GM12878 (cell line): ENCODE results near the gene KIAA1328. TPM values are rescaled to one million over a fixed set of nuclear protein-coding genes. Genes with fewer than 3 reads are reported as not detected.

Experiments
- ATAC-seq: fragments of 200-7000 bp; cut with Tn5 transposase; 3 replicates; pipeline ENCODE4 v1.9.1; 2020; ENCODE audit warnings: mild to moderate bottlenecking, moderate library complexity
- BruUV-seq: library from RNA; stranded (reverse); fragments of 400-500 nt; replicated peaks from 2 replicates; lab custom pipeline; 2021; lab: Mats Ljungman, UMichigan
- CTCF ChIA-PET: fragments of 300-600 bp; sonication (Branson Sonifier 250); formaldehyde crosslinking; extraction: SDS; loops from one replicate; lab custom pipeline; 2021; ENCODE audit warnings: inconsistent platforms; lab: Yijun Ruan, JAX
- POLR2A ChIA-PET: fragments of 350-600 bp; formaldehyde crosslinking; extraction: SDS; loops from one replicate; lab custom pipeline; 2021; ENCODE audit warnings: inconsistent platforms; lab: Charles Lee
- RAD21 ChIA-PET: fragments of 300-600 bp; sonication (Branson Sonifier 250); formaldehyde crosslinking; loops from one replicate; lab custom pipeline; 2023; ENCODE audit warnings: antibody characterized with exemption; ENCODE audit not compliant: unreplicated experiment; lab: Charles Lee
- SMC1A ChIA-PET: fragments of 300-600 bp; sonication (Branson Sonifier 250); formaldehyde crosslinking; loops from one replicate; lab custom pipeline; 2023; ENCODE audit not compliant: unreplicated experiment, uncharacterized antibody; lab: Charles Lee
- DNase-seq: peaks from one replicate; pipeline ENCODE4 v3.0.0-alpha.2; 2011; ENCODE audit warnings: low read depth, low spot score
- FAIRE-seq: peaks from 3 replicates; lab custom pipeline; 2011; peaks lifted over from hg19 to GRCh38; lab: Jason Lieb, UNC
- H2AFZ ChIP-seq: 2 replicates; pipeline ENCODE4 v1.6.0; 2011; ENCODE audit warnings: low read depth, low read length, control low read depth; ENCODE audit not compliant: control insufficient read depth
- H3K27ac ChIP-seq: 2 replicates; pipeline ENCODE4 v1.5.1; 2011; ENCODE audit warnings: control low read depth; ENCODE audit not compliant: control insufficient read depth, insufficient read depth
- H3K27me3 ChIP-seq, 2 experiments: replicated peaks in 1 of 2; 2 replicates each; pipeline versions ENCODE4 v1.6.0 to v1.6.1; 2011; ENCODE audit warnings: low read length in 1 of 2; ENCODE audit not compliant: control insufficient read depth in 2 of 2, insufficient read depth in 2 of 2
- H3K36me3 ChIP-seq, 2 experiments: 2 replicates each; pipeline ENCODE4 v1.5.1; 2011; ENCODE audit warnings: low read length in 1 of 2; ENCODE audit not compliant: control insufficient read depth in 2 of 2, insufficient read depth in 2 of 2
- H3K4me1 ChIP-seq: 2 replicates; pipeline ENCODE4 v1.6.1; 2011; ENCODE audit warnings: mild to moderate bottlenecking, low read length, moderate library complexity, mixed read lengths; ENCODE audit not compliant: control insufficient read depth, insufficient read depth
- H3K4me2 ChIP-seq: 2 replicates; pipeline ENCODE4 v1.6.0; 2011; ENCODE audit warnings: control low read depth; ENCODE audit not compliant: control insufficient read depth, insufficient read depth
- H3K4me3 ChIP-seq: fragments of 200-600 bp; sonication (generic); 2 replicates; pipeline ENCODE4 v1.5.1; 2016
- H3K79me2 ChIP-seq: 2 replicates; pipeline ENCODE4 v1.6.0; 2011; ENCODE audit warnings: low read length; ENCODE audit not compliant: control insufficient read depth, insufficient read depth
- H3K9ac ChIP-seq: 2 replicates; pipeline ENCODE4 v1.8.0; 2011; ENCODE audit warnings: low read length, control low read depth, mixed read lengths; ENCODE audit not compliant: control insufficient read depth, insufficient read depth
- H3K9me3 ChIP-seq: replicated peaks from 3 replicates; pipeline ENCODE4 v1.5.1; 2011; ENCODE audit warnings: mild to moderate bottlenecking, low read length; ENCODE audit not compliant: control insufficient read depth, insufficient read depth
- H4K20me1 ChIP-seq: 2 replicates; pipeline ENCODE4 v1.6.0; 2011; ENCODE audit not compliant: control insufficient read depth, insufficient read depth
- MEF2A ChIP-seq: IDR thresholded peaks from 2 replicates; pipeline ENCODE4 v1.6.1; 2011; ENCODE audit warnings: low read depth, mild to moderate bottlenecking, low read length, moderate library complexity; ENCODE audit not compliant: insufficient read depth
- TCF12 ChIP-seq: IDR thresholded peaks from 2 replicates; pipeline ENCODE4 v1.6.1; 2011; ENCODE audit warnings: low read depth, mild to moderate bottlenecking, low read length
- ZNF687 ChIP-seq: fragments of 450-650 bp; IDR thresholded peaks from 2 replicates; pipeline ENCODE4 v1.6.1; 2017; ENCODE audit warnings: mild to moderate bottlenecking, moderate library complexity
- WGBS: methylation state at CpG from one replicate; pipeline ENCODE4 v1.1.6; 2016; ENCODE audit warnings: low lambda C conversion rate; ENCODE audit not compliant: insufficient replicate concordance, insufficient coverage; ENCODE audit errors: missing lambda C conversion rate; 5-methylcytosine and 5-hydroxymethylcytosine counted together
- in situ Hi-C: fragments of 300-500 bp; cut with MboI; formaldehyde crosslinking; loops from 9 replicates; pipeline ENCODE4 v1.14.3; 2018; ENCODE audit warnings: mixed read lengths
- intact Hi-C: fragments of 100-400 bp; cut with micrococcal nuclease; formaldehyde crosslinking; loops from one replicate; pipeline ENCODE4 v1.14.2; 2022; ENCODE audit not compliant: unreplicated experiment
- polyA plus RNA-seq, 11 experiments: library from polyadenylated mRNA; depleted of rRNA in 4 of 11; unstranded in 6 of 11; stranded (reverse) in 5 of 11; fragments of >200 nt; fragmentation: Nextera tagmentation in 4 of 11; fragmentation: Illumina TruSeq in 1 of 11; extraction: Ambion mirVana in 4 of 11; extraction: Trizol in 1 of 11; gene quantifications; 1 replicate in 1 of 11; 2 replicates in 10 of 11; pipeline versions ENCODE4 v1.2.1 to v1.2.3, GENCODE V29; 2011 to 2016; ENCODE audit warnings: inconsistent platforms in 2 of 11, missing spikeins in 2 of 11, low read depth in 1 of 11
- total RNA-seq, 4 experiments: library from RNA; depleted of rRNA in 3 of 4; stranded (reverse); fragments of >200 nt in 3 of 4; fragmentation: Illumina TruSeq in 1 of 4; extraction: Trizol in 1 of 4; gene quantifications; 2 replicates each; pipeline versions ENCODE4 v1.2.1 to v1.2.3, GENCODE V29; 2013 to 2021

The KIAA1328 gene
- total and polyA plus RNA-seq, 10 of the 15 experiments (the other 5 are each of a cell fraction or from before 2014, with no cell fraction given) = 3.1 to 7.1 (median 4.6) TPM

GRCh38 chr18:36805105-36805504, 23.8 kb upstream of the KIAA1328 start:
- Histone ChIP-seq H3K4me3 (no peak overlapping the region), H3K4me2 (no peak overlapping the region), H3K4me1 (no peaks in the 10 kb centered on the region), H2AFZ (no peak overlapping the region), H3K27me3 (no peaks in the 10 kb centered on the region), H3K9ac (no peak overlapping the region), H3K27ac (no peak overlapping the region), H3K9me3 (no peaks in the 10 kb centered on the region), H4K20me1 (no peaks in the 10 kb centered on the region), H3K36me3 (peaks cover 4 to 21% of the 10 kb centered on the region in 2 experiments; a peak in 3 of 4 replicates), H3K79me2 (no peaks in the 10 kb centered on the region)
- DNase-seq (no peak), FAIRE-seq (no peak), ATAC-seq (no peak)
- ChIA-PET CTCF (interaction anchor here (8.3 kb wide), 1 partner anchor 117 kb away, joined by 68 read pairs; no protein-coding TSS in a partner anchor), RAD21 (no interaction called here), SMC1A (interaction anchor here (0.5 to 1.1 kb wide), 3 partner anchors 8 to 652 kb away, joined by 3 to 5 read pairs (median 3); no protein-coding TSS in a partner anchor), POLR2A (no interaction called here)
- in situ Hi-C loops (loop anchor here (25.0 kb wide), 1 partner anchor 1218 kb away; the partner anchor contains the start of gene GALNT1), intact Hi-C loops (loop anchor here (10.0 kb wide), 1 partner anchor 520 kb away; no protein-coding TSS in a partner anchor)
- no peak for TF ChIP-seq TCF12
- TF ChIP-seq ZNF687 = no peak
- no peak for TF ChIP-seq MEF2A
- no TSS peak for BruUV-seq
- 100% methylated on average over 2 of the region's 2 CpGs for WGBS
